GM10266 (cell line): ENCODE measurements around the gene PRKCZ.
"Not testable (repeated sequence)": the region's sequence is repeated elsewhere in the genome, so short reads cannot be mapped to it uniquely, and the experiment has no call there.

ENCODE experiments used
- DNase-seq: peaks from one replicate; pipeline ENCODE4 v3.0.0; 2012; ENCODE audit errors: extremely low spot score
- CTCF ChIP-seq: IDR thresholded peaks from 2 replicates; pipeline ENCODE4 v1.5.1; 2012; ENCODE audit warnings: mild to moderate bottlenecking, low read depth; ENCODE audit not compliant: control insufficient read depth, insufficient read depth; ENCODE audit errors: missing control alignments

Gene PRKCZ

GRCh38 chr1:2119886-2120285, 69.7 kb downstream of the PRKCZ start:
- TF ChIP-seq CTCF: no peak
- DNase-seq: no peak

- no peak for DNase-seq
- no peak for TF ChIP-seq CTCF
Observed at GRCh38 chr1:2121101-2121691, 71.0 kb downstream of the PRKCZ start.

- not testable (repeated sequence) for DNase-seq
Observed at GRCh38 chr1:2121794-2122193, 71.6 kb downstream of the PRKCZ start.

- DNase-seq: no peak
- no peak for TF ChIP-seq CTCF
Observed at GRCh38 chr1:2124446-2125198, 74.4 kb downstream of the PRKCZ start.

GRCh38 chr1:2125350-2126211, 75.4 kb downstream of the PRKCZ start:
- no peak for DNase-seq
- TF ChIP-seq CTCF: no peak

- TF ChIP-seq CTCF: no peak
- no peak for DNase-seq
Observed at GRCh38 chr1:2126331-2127186, 76.3 kb downstream of the PRKCZ start.
